ENCODE data around the gene ERC2.

The ERC2 gene

GRCh38 chr3:55702822-55703221 is 765.4 kb downstream of the ERC2 start:
- H3K4me2 ChIP-seq (ENCODE audit: low read depth, low read length, poor library complexity, severe bottlenecking) = no peak overlapping the region
- H3K36me3 ChIP-seq (ENCODE audit: low read length) = no peaks in the 10 kb centered on the region
- H3K9ac ChIP-seq (ENCODE audit: low read length) = no peak overlapping the region
- no peak overlapping the region for H3K4me3 ChIP-seq (ENCODE audit: insufficient read depth, low read length, poor library complexity, severe bottlenecking)
- no peaks in the 10 kb centered on the region for H3F3A ChIP-seq (ENCODE audit: insufficient read depth)
- no peaks in the 10 kb centered on the region for H4K20me1 ChIP-seq (ENCODE audit: low read depth, low read length)
- no peak overlapping the region for H2AFZ ChIP-seq (ENCODE audit: low read depth, low read length, severe bottlenecking)
- H3K27ac ChIP-seq (ENCODE audit: low read depth, low read length) = no peak overlapping the region
- TF ChIP-seq CTCF (IDR thresholded peaks at IDR 0.05; ENCODE audit: insufficient read depth, low read length, poor library complexity, severe bottlenecking) (no peak), EZH2phosphoT487 (conservative IDR thresholded peaks at IDR 0.05; ENCODE audit: low read length) (no peak)
- no peaks in the 10 kb centered on the region for H3K9me3 ChIP-seq (ENCODE audit: insufficient read depth, low read length)
- no peaks in the 10 kb centered on the region for H3K27me3 ChIP-seq (ENCODE audit: low read length)
- no peaks in the 10 kb centered on the region for H3K9me2 ChIP-seq (replicated peaks; ENCODE audit: insufficient read depth, low read length)
- no peaks in the 10 kb centered on the region for H3K79me2 ChIP-seq (ENCODE audit: insufficient read depth, low read length)

GRCh38 chr3:55701997-55702396 is 766.3 kb downstream of the ERC2 start:
- Histone ChIP-seq H3K27me3 (ENCODE audit: low read length) (no peaks in the 10 kb centered on the region), H3K4me3 (ENCODE audit: insufficient read depth, low read length, poor library complexity, severe bottlenecking) (no peak overlapping the region), H3K9me3 (ENCODE audit: insufficient read depth, low read length) (no peaks in the 10 kb centered on the region), H4K20me1 (ENCODE audit: low read depth, low read length) (no peaks in the 10 kb centered on the region), H3F3A (ENCODE audit: insufficient read depth) (no peaks in the 10 kb centered on the region), H2AFZ (ENCODE audit: low read depth, low read length, severe bottlenecking) (no peak overlapping the region), H3K9ac (ENCODE audit: low read length) (no peak overlapping the region), H3K79me2 (ENCODE audit: insufficient read depth, low read length) (no peaks in the 10 kb centered on the region), H3K4me2 (ENCODE audit: low read depth, low read length, poor library complexity, severe bottlenecking) (no peak overlapping the region), H3K9me2 (replicated peaks; ENCODE audit: insufficient read depth, low read length) (no peaks in the 10 kb centered on the region), H3K27ac (ENCODE audit: low read depth, low read length) (no peak overlapping the region), H3K36me3 (ENCODE audit: low read length) (no peaks in the 10 kb centered on the region)
- TF ChIP-seq EZH2phosphoT487 (conservative IDR thresholded peaks at IDR 0.05; ENCODE audit: low read length) (no peak), CTCF (IDR thresholded peaks at IDR 0.05; ENCODE audit: insufficient read depth, low read length, poor library complexity, severe bottlenecking) (no peak)

DNA sequence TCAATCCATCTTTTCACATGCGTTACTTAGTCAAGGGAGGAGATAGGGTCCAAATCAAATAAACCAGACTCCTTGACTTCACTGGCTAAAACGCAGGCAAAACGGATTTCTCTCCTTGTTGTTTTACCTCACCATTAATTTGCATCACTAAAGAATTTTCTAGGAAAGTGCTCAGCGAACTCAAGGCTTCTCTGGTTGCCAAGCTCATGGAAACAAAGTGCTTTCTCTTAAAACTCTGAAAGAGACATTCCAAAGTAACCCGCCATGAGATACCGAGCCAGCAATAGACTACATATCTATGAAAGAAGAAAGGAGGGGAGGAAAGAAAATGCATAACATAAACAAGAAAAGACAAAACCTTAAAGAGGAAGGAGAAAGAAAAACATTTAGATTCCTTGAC is 769.4 kb downstream of the ERC2 start:
- Histone ChIP-seq H3K9me3 (ENCODE audit: insufficient read depth, low read length) (no peaks in the 10 kb centered on the region), H3K27me3 (ENCODE audit: low read length) (no peaks in the 10 kb centered on the region), H3K9ac (ENCODE audit: low read length) (no peak overlapping the region), H4K20me1 (ENCODE audit: low read depth, low read length) (no peaks in the 10 kb centered on the region), H3K79me2 (ENCODE audit: insufficient read depth, low read length) (no peaks in the 10 kb centered on the region), H3K4me2 (ENCODE audit: low read depth, low read length, poor library complexity, severe bottlenecking) (no peak overlapping the region), H3K27ac (ENCODE audit: low read depth, low read length) (no peak overlapping the region), H3F3A (ENCODE audit: insufficient read depth) (no peaks in the 10 kb centered on the region), H3K36me3 (ENCODE audit: low read length) (no peaks in the 10 kb centered on the region), H2AFZ (ENCODE audit: low read depth, low read length, severe bottlenecking) (no peak overlapping the region), H3K4me3 (ENCODE audit: insufficient read depth, low read length, poor library complexity, severe bottlenecking) (no peak overlapping the region), H3K9me2 (replicated peaks; ENCODE audit: insufficient read depth, low read length) (no peaks in the 10 kb centered on the region)
- TF ChIP-seq EZH2phosphoT487 (conservative IDR thresholded peaks at IDR 0.05; ENCODE audit: low read length) (no peak), CTCF (IDR thresholded peaks at IDR 0.05; ENCODE audit: insufficient read depth, low read length, poor library complexity, severe bottlenecking) (no peak)

Measured in SU-DHL-6 (cell line).